Activated CD8-positive, alpha-beta memory T cell treated with anti-CD3 and anti-CD28 coated beads, Interleukin-2, amount 50 U/mL, for 48 hours (primary cell): Measurements from ENCODE around the gene AFF3.

Source experiments
- DNase-seq: peaks from one replicate; pipeline ENCODE4 v3.0.0-alpha.2; 2020

AFF3 gene

GRCh38 chr2:100039291-100039980, 103.0 kb downstream of the AFF3 start:
- DNase-seq, result no peak

GRCh38 chr2:100038011-100038410, 104.4 kb downstream of the AFF3 start:
- DNase-seq, result no peak

GRCh38 chr2:100036793-100037192, 105.6 kb downstream of the AFF3 start:
- DNase-seq, result no peak

GRCh38 chr2:100036026-100036425, 106.4 kb downstream of the AFF3 start:
- no peak for DNase-seq

- DNase-seq, result no peak
Observed at GRCh38 chr2:100034431-100034830, 108.0 kb downstream of the AFF3 start.

- no peak for DNase-seq
Observed at GRCh38 chr2:100033976-100034375, 108.4 kb downstream of the AFF3 start.

GRCh38 chr2:100031604-100032003, 110.8 kb downstream of the AFF3 start:
- DNase-seq, result no peak

- no peak for DNase-seq
Observed at GRCh38 chr2:100029460-100029859, 112.9 kb downstream of the AFF3 start.

GRCh38 chr2:100021791-100022340, 120.5 kb downstream of the AFF3 start:
- no peak for DNase-seq

GRCh38 chr2:100019499-100019898, 122.9 kb downstream of the AFF3 start:
- no peak for DNase-seq

- DNase-seq, result no peak
Observed at GRCh38 chr2:100018341-100019193, 123.8 kb downstream of the AFF3 start.

GRCh38 chr2:100017633-100018032, 124.8 kb downstream of the AFF3 start:
- DNase-seq, result no peak

- no peak for DNase-seq
Observed at GRCh38 chr2:100016756-100017155, 125.6 kb downstream of the AFF3 start.

GRCh38 chr2:100015849-100016248, 126.5 kb downstream of the AFF3 start:
- no peak for DNase-seq

- DNase-seq, result no peak
Observed at GRCh38 chr2:100013892-100014677, 128.3 kb downstream of the AFF3 start.

- no peak for DNase-seq
Observed at GRCh38 chr2:100012561-100012960, 129.8 kb downstream of the AFF3 start.

GRCh38 chr2:100011272-100011731, 131.1 kb downstream of the AFF3 start:
- DNase-seq, result no peak

- DNase-seq, result no peak
Observed at GRCh38 chr2:100010606-100011005, 131.8 kb downstream of the AFF3 start.

- no peak for DNase-seq
Observed at GRCh38 chr2:100009743-100010142, 132.6 kb downstream of the AFF3 start.

GRCh38 chr2:100008956-100009355, 133.4 kb downstream of the AFF3 start:
- no peak for DNase-seq

- no peak for DNase-seq
Observed at GRCh38 chr2:100006516-100006915, 135.9 kb downstream of the AFF3 start.

GRCh38 chr2:100004959-100005387, 137.4 kb downstream of the AFF3 start:
- no peak for DNase-seq

GRCh38 chr2:100004348-100004884, 138.0 kb downstream of the AFF3 start:
- DNase-seq, result no peak
